Measurements from ENCODE around the gene E2F2. TPM values are rescaled to one million over a fixed set of nuclear protein-coding genes. Genes with fewer than 3 reads are reported as not detected.

E2F2 gene
- total and polyA plus RNA-seq, 2 of the 13 experiments (the other 11 are each of a cell fraction or from before 2014, with no cell fraction given), result 0.65 to 6.6 TPM

- TF ChIP-seq HNF1B (CRISPR knock-in tag; IDR thresholded peaks at IDR 0.05), result no peak
- TF ChIP-seq NFYB (CRISPR knock-in tag; IDR thresholded peaks at IDR 0.05), result no peak
- TF ChIP-seq TARDBP (CRISPR knock-in tag; IDR thresholded peaks at IDR 0.05), result no peak
- no peak for TF ChIP-seq ZNF207 (IDR thresholded peaks at IDR 0.05; ENCODE audit: borderline replicate concordance)
- TF ChIP-seq PCBP1 (IDR thresholded peaks at IDR 0.05; ENCODE audit: borderline replicate concordance, low read depth, low read length), result no peak
- no peak for TF ChIP-seq NFIB (CRISPR knock-in tag; IDR thresholded peaks at IDR 0.05; ENCODE audit: borderline replicate concordance)
- TF ChIP-seq NAIF1 (CRISPR knock-in tag; IDR thresholded peaks at IDR 0.05; ENCODE audit: borderline replicate concordance), result no peak
- no peak for TF ChIP-seq ZNF678 (CRISPR knock-in tag; IDR thresholded peaks at IDR 0.05)
- TF ChIP-seq ETV6 (CRISPR knock-in tag; conservative IDR thresholded peaks at IDR 0.05), result no peak
- no peak for TF ChIP-seq ZNF574 (CRISPR knock-in tag; IDR thresholded peaks at IDR 0.05)
- no peak for TF ChIP-seq PITX1 (CRISPR knock-in tag; IDR thresholded peaks at IDR 0.05)
- no peak for TF ChIP-seq JDP2 (CRISPR knock-in tag; IDR thresholded peaks at IDR 0.05; ENCODE audit: borderline replicate concordance)
- TF ChIP-seq ZNF672 (CRISPR knock-in tag; IDR thresholded peaks at IDR 0.05), result no peak
- no peak for TF ChIP-seq ZBTB14 (CRISPR knock-in tag; IDR thresholded peaks at IDR 0.05)
- TF ChIP-seq ZNF740 (CRISPR knock-in tag; IDR thresholded peaks at IDR 0.05), result peak; percentile 72; the same call in 1 of the 2 replicates
- TF ChIP-seq PHF21A (CRISPR knock-in tag; IDR thresholded peaks at IDR 0.05), result 0 out of 2 replicates have a peak, but pooled peaks have one; percentile 25
- no peak for TF ChIP-seq ZNF713 (CRISPR knock-in tag; IDR thresholded peaks at IDR 0.05)
- TF ChIP-seq ZNF3 (CRISPR knock-in tag; IDR thresholded peaks at IDR 0.05), result no peak
- TF ChIP-seq ZNF773 (CRISPR knock-in tag; IDR thresholded peaks at IDR 0.05; ENCODE audit: borderline replicate concordance), result no peak
Measured at GRCh38 chr1:23553231-23554126, 22.4 kb upstream of the E2F2 start (continued).

Data from HepG2 (cell line).